Smooth muscle cell (in vitro differentiated cells): ENCODE measurements around the gene DSN1. TPM values are rescaled to one million over a fixed set of nuclear protein-coding genes. Genes with fewer than 3 reads are reported as not detected.

ENCODE experiments used
- DNase-seq: peaks from one replicate; lab custom pipeline; 2025; ENCODE audit not compliant: unreplicated experiment; lab: John Stamatoyannopoulos, UW
- H2AFZ ChIP-seq: fragments of 200-600 bp; sonication (generic); 2 replicates; pipeline ENCODE4 v1.6.0; 2016; ENCODE audit warnings: antibody characterized with exemption, low read depth, mild to moderate bottlenecking
- H3F3A ChIP-seq: fragments of 200-600 bp; sonication (generic); 2 replicates; pipeline ENCODE4 v1.6.0; 2017; ENCODE audit warnings: antibody characterized with exemption, low read depth
- H3K27ac ChIP-seq: fragments of 200-600 bp; sonication (generic); 2 replicates; pipeline ENCODE4 v1.5.1; 2016; ENCODE audit warnings: low read depth, mild to moderate bottlenecking
- H3K27me3 ChIP-seq: fragments of 200-600 bp; sonication (generic); 2 replicates; pipeline ENCODE4 v1.6.1; 2016; ENCODE audit warnings: low read depth, mild to moderate bottlenecking
- H3K36me3 ChIP-seq: fragments of 200-600 bp; sonication (generic); 2 replicates; pipeline ENCODE4 v1.5.1; 2016; ENCODE audit warnings: low read depth
- H3K4me1 ChIP-seq: fragments of 200-600 bp; sonication (generic); 2 replicates; pipeline ENCODE4 v1.5.1; 2016; ENCODE audit warnings: low read depth
- H3K4me2 ChIP-seq: fragments of 200-600 bp; sonication (generic); 2 replicates; pipeline ENCODE4 v1.6.0; 2016; ENCODE audit warnings: mild to moderate bottlenecking
- H3K4me3 ChIP-seq: fragments of 200-600 bp; sonication (generic); 2 replicates; pipeline ENCODE4 v1.5.1; 2016; ENCODE audit warnings: mild to moderate bottlenecking
- H3K79me2 ChIP-seq: fragments of 200-600 bp; sonication (generic); 2 replicates; pipeline ENCODE4 v1.6.0; 2016; ENCODE audit warnings: low read depth, mild to moderate bottlenecking
- H3K9ac ChIP-seq: fragments of 200-600 bp; sonication (generic); 2 replicates; pipeline ENCODE4 v1.6.0; 2016; ENCODE audit warnings: low read depth
- H3K9me3 ChIP-seq: fragments of 200-600 bp; sonication (generic); replicated peaks from 2 replicates; pipeline ENCODE4 v1.5.1; 2016; ENCODE audit warnings: low read depth
- H4K20me1 ChIP-seq: fragments of 200-600 bp; sonication (generic); 2 replicates; pipeline ENCODE4 v1.6.0; 2016; ENCODE audit warnings: low read depth
- WGBS: methylation state at CpG from one replicate; pipeline ENCODE4 v1.1.7; 2016; ENCODE audit warnings: low lambda C conversion rate; 5-methylcytosine and 5-hydroxymethylcytosine counted together
- polyA plus RNA-seq: library from polyadenylated mRNA; unstranded; fragments of >200 nt; fragmentation: Nextera tagmentation; extraction: Ambion mirVana; gene quantifications from 2 replicates; pipeline ENCODE4 v1.2.1, GENCODE V29; 2016
- total RNA-seq: library from RNA; depleted of rRNA; stranded (reverse); fragments of >200 nt; gene quantifications from 2 replicates; pipeline ENCODE4 v1.2.3, GENCODE V29; 2014
- TF ChIP-seq, protein P1 (sequence below): fragments of 200-600 bp; sonication (generic); IDR thresholded peaks from 2 replicates; pipeline ENCODE4 v1.5.1; 2017; ENCODE audit warnings: borderline replicate concordance, mild to moderate bottlenecking, antibody characterized with exemption; ENCODE audit not compliant: insufficient read depth, poor library complexity, severe bottlenecking

Gene DSN1
- total and polyA plus RNA-seq, 2 experiments from 2014 or later, result 15.1 to 17.0 TPM

DNA sequence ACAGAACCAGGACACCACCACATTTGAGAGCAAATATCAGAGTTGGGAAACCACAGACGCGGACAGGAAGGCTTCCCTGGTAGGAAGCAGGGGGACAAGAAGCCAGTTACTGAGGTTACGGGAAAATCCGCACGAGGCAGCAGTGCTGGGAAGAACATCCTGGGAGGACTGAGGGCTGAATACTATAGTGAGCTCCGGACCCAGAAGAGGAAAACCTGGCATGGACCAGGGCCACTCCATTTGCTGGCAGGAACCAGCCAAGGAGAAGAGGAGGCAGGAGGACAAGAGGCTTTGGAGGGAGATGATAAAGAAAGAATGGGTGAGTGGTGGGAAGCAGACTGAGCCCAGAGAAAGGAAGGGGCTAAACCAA, 6.1 kb upstream of the DSN1 start:
- H3F3A ChIP-seq, result peaks cover 8% of the 10 kb centered on the region
- no peak overlapping the region for H3K4me2 ChIP-seq
- WGBS, result 47% methylated on average over 6 of the region's 6 CpGs
- H3K27ac ChIP-seq, result no peak overlapping the region
- no peaks in the 10 kb centered on the region for H3K36me3 ChIP-seq
- no peaks in the 10 kb centered on the region for H3K27me3 ChIP-seq
- no peak overlapping the region for H2AFZ ChIP-seq
- no peak overlapping the region for H3K4me3 ChIP-seq
- no peak overlapping the region for H3K9ac ChIP-seq
- no peaks in the 10 kb centered on the region for H4K20me1 ChIP-seq
- H3K9me3 ChIP-seq, result no peaks in the 10 kb centered on the region
- H3K4me1 ChIP-seq, result no peaks in the 10 kb centered on the region
- no peaks in the 10 kb centered on the region for H3K79me2 ChIP-seq
- TF ChIP-seq, protein P1, sequence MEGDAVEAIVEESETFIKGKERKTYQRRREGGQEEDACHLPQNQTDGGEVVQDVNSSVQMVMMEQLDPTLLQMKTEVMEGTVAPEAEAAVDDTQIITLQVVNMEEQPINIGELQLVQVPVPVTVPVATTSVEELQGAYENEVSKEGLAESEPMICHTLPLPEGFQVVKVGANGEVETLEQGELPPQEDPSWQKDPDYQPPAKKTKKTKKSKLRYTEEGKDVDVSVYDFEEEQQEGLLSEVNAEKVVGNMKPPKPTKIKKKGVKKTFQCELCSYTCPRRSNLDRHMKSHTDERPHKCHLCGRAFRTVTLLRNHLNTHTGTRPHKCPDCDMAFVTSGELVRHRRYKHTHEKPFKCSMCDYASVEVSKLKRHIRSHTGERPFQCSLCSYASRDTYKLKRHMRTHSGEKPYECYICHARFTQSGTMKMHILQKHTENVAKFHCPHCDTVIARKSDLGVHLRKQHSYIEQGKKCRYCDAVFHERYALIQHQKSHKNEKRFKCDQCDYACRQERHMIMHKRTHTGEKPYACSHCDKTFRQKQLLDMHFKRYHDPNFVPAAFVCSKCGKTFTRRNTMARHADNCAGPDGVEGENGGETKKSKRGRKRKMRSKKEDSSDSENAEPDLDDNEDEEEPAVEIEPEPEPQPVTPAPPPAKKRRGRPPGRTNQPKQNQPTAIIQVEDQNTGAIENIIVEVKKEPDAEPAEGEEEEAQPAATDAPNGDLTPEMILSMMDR, result no peak
- no peak for DNase-seq

DNA sequence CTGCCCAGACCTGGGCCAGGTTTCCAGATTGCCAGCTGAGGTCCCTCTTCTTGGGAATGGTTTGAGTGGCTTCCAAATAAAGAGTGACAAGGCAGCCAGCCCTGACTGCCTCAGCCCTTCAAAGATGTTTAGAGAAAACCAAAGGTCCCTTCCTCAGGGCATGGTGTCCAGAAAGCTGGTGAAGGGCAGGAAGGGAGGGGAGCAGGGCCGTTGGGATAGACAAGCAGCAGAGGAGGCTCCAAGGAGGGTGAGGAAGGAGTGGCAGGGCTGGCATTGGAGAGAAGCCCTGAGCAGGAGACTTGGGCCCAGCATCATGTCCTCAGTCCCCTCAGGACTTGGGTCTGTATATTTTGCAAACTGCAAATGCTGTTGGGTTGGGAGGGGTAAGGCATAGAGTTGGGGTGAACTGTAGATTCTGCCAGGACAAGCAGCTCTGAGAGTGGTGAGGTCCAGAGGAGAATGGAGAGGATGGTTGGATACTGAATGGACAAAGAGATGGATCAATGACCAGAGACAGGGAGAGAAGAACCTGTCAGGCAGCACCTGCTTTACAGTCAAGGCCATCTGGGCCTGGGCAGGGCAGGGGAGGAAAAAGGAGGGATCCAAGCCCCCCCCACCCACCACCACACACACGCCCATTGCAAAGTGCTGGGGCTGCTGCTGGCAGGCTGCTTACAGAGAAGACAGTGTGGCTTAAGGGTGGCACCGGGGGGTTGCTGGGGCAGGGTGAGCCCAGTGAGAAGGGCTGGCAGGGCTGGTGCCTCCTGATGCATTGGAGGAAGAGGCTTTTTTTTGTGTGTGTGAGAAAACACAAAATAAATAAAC, 5.5 kb upstream of the DSN1 start:
- no peak overlapping the region for H2AFZ ChIP-seq
- no peaks in the 10 kb centered on the region for H3K79me2 ChIP-seq
- H3K9ac ChIP-seq, result no peak overlapping the region
- H3K36me3 ChIP-seq, result no peaks in the 10 kb centered on the region
- H3K27me3 ChIP-seq, result no peaks in the 10 kb centered on the region
- WGBS, result 87% methylated on average over 3 of the region's 3 CpGs
- H3K4me1 ChIP-seq, result no peaks in the 10 kb centered on the region
- H3F3A ChIP-seq, result peaks cover 8% of the 10 kb centered on the region
- no peak for DNase-seq
- H3K4me2 ChIP-seq, result no peak overlapping the region
- H3K9me3 ChIP-seq, result no peaks in the 10 kb centered on the region
- no peak overlapping the region for H3K4me3 ChIP-seq
- TF ChIP-seq, protein P1, result no peak
- no peak overlapping the region for H3K27ac ChIP-seq
- H4K20me1 ChIP-seq, result no peaks in the 10 kb centered on the region

DNA sequence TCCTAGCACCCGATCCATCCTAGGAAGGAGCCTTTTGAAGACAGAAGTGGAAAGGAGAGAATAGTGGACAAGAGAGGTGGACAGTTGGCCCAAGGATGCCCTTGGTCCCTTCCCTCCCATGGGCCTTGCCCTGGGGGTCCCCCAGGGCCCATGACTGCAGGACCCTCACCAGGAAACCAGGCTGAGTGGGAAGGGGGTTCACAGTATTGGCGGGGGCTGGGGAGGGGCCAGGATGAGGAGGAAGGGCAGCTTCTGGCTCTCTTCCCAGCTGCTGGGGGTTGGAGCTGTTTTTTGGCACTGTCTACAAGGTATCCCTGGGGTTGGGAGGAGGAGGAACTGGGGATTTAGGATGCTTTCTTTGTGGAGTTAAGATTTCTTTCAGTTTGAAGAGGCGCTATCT, 4.0 kb upstream of the DSN1 start:
- Histone ChIP-seq H3K36me3 (no peaks in the 10 kb centered on the region), H3K4me3 (no peak overlapping the region), H3K79me2 (peaks cover 8% of the 10 kb centered on the region), H3F3A (peaks cover 8% of the 10 kb centered on the region), H3K4me2 (no peak overlapping the region), H2AFZ (no peak overlapping the region), H3K9me3 (no peaks in the 10 kb centered on the region), H3K27ac (no peak overlapping the region), H3K4me1 (peaks cover 4% of the 10 kb centered on the region), H4K20me1 (no peaks in the 10 kb centered on the region), H3K9ac (no peak overlapping the region), H3K27me3 (no peaks in the 10 kb centered on the region)
- TF ChIP-seq, protein P1, result no peak
- WGBS, result 95% methylated on average over 3 of the region's 3 CpGs
- DNase-seq, result no peak

DNA sequence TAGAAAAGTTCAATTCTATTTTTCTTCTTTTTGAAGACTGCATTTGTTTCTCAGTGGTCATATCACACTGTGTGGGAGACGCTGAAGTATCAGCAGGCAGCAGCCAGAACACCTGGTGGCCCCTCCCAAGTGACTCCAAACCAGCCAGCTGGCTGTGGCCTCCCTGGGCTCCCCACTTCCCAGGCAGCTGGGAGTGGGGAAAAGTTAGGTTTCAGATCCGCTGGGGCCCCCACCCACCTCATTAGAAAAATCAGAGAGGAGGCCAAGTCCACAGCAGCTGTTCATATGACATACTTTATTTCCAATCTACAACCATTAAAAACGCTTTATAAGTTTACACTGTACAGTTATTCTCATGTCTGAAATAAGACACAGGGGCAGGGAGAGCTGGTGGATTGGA, 3.6 kb upstream of the DSN1 start:
- H4K20me1 ChIP-seq, result no peaks in the 10 kb centered on the region
- H3K4me3 ChIP-seq, result no peak overlapping the region
- peaks cover 5% of the 10 kb centered on the region for H3K4me1 ChIP-seq
- H3K9me3 ChIP-seq, result no peaks in the 10 kb centered on the region
- H2AFZ ChIP-seq, result no peak overlapping the region
- TF ChIP-seq, protein P1, result no peak
- no peaks in the 10 kb centered on the region for H3K36me3 ChIP-seq
- H3K79me2 ChIP-seq, result peaks cover 12% of the 10 kb centered on the region
- no peak overlapping the region for H3K4me2 ChIP-seq
- H3F3A ChIP-seq, result peaks cover 8% of the 10 kb centered on the region
- no peaks in the 10 kb centered on the region for H3K27me3 ChIP-seq
- 93% methylated on average over 3 of the region's 3 CpGs for WGBS
- H3K27ac ChIP-seq, result no peak overlapping the region
- H3K9ac ChIP-seq, result no peak overlapping the region
- no peak for DNase-seq
